H1 (cell line): Measurements from ENCODE around the gene ETS1. TPM values are rescaled to one million over a fixed set of nuclear protein-coding genes. Genes with fewer than 3 reads are reported as not detected.
A peak's percentile ranks its signal among the peaks of the same experiment; 100 is the strongest.

Experiments
- CTCF ChIA-PET: fragments of 300-600 bp; sonication (Branson Sonifier 250); formaldehyde crosslinking; loops from one replicate; lab custom pipeline; 2021; ENCODE audit not compliant: partially characterized antibody; lab: Charles Lee
- POLR2A ChIA-PET: fragments of 300-600 bp; sonication (Branson Sonifier 250); formaldehyde crosslinking; loops from one replicate; lab custom pipeline; 2021; ENCODE audit warnings: inconsistent platforms; ENCODE audit not compliant: partially characterized antibody; lab: Charles Lee
- DNase-seq, 2 experiments: peaks; one replicate each; pipeline versions ENCODE4 v3.0.0 to v3.0.0-alpha.2; 2010 to 2022; ENCODE audit warnings: low spot score in 2 of 2, low read depth in 1 of 2, mixed read lengths in 1 of 2
- FAIRE-seq: peaks from 2 replicates; lab custom pipeline; 2011; peaks lifted over from hg19 to GRCh38; lab: Jason Lieb, UNC
- H2AFZ ChIP-seq: 2 replicates; pipeline ENCODE4 v1.8.1; 2012; ENCODE audit warnings: low read length, inconsistent platforms
- H2AK5ac ChIP-seq: 2 replicates; pipeline ENCODE4 v1.6.1; 2013; ENCODE audit warnings: low read depth, low read length
- H2BK120ac ChIP-seq: replicated peaks from 2 replicates; pipeline ENCODE3; 2013; ENCODE audit warnings: low read depth, low read length, inconsistent platforms
- H2BK12ac ChIP-seq: 2 replicates; pipeline ENCODE4 v1.6.1; 2013; ENCODE audit warnings: low read depth, low read length
- H2BK15ac ChIP-seq: 2 replicates; pipeline ENCODE4 v1.6.1; 2013; ENCODE audit warnings: low read length
- H2BK20ac ChIP-seq: 2 replicates; pipeline ENCODE4 v1.6.1; 2013; ENCODE audit warnings: low read length
- H2BK5ac ChIP-seq: 2 replicates; pipeline ENCODE4 v1.6.1; 2013; ENCODE audit warnings: low read depth, low read length
- H3K14ac ChIP-seq: 2 replicates; pipeline ENCODE4 v1.6.1; 2013; ENCODE audit warnings: inconsistent platforms; ENCODE audit not compliant: insufficient read length
- H3K18ac ChIP-seq: 2 replicates; pipeline ENCODE4 v1.6.1; 2013; ENCODE audit warnings: low read length; ENCODE audit errors: extremely low read depth
- H3K23ac ChIP-seq: 2 replicates; pipeline ENCODE4 v1.6.1; 2013; ENCODE audit warnings: inconsistent platforms; ENCODE audit not compliant: insufficient read length
- H3K23me2 ChIP-seq: 2 replicates; pipeline ENCODE4 v1.6.1; 2013; ENCODE audit warnings: low read depth, low read length
- H3K27ac ChIP-seq: 2 replicates; pipeline ENCODE4 v1.6.1; 2011; ENCODE audit warnings: low read depth, low read length, inconsistent platforms
- H3K27me3 ChIP-seq, 4 experiments: replicated peaks in 1 of 4; 1 replicate in 1 of 4; 2 replicates in 3 of 4; pipeline versions ENCODE4 v1.6.1 to v1.8.1; 2011 to 2013; ENCODE audit warnings: low read length in 3 of 4, mild to moderate bottlenecking in 3 of 4, inconsistent platforms in 2 of 4, mixed read lengths in 2 of 4, moderate library complexity in 1 of 4; ENCODE audit not compliant: control insufficient read depth in 3 of 4, insufficient read depth in 3 of 4; ENCODE audit errors: extremely low read depth in 1 of 4
- H3K36me3 ChIP-seq, 4 experiments: 2 replicates each; pipeline versions ENCODE4 v1.6.1 to v1.8.1; 2011 to 2013; ENCODE audit warnings: mild to moderate bottlenecking in 4 of 4, low read length in 3 of 4, moderate library complexity in 2 of 4, control low read depth in 1 of 4, inconsistent platforms in 1 of 4; ENCODE audit not compliant: insufficient read depth in 4 of 4, control insufficient read depth in 2 of 4
- H3K4ac ChIP-seq: replicated peaks from 2 replicates; pipeline ENCODE3; 2013; ENCODE audit warnings: low read length, low read depth, mixed read lengths, inconsistent platforms; ENCODE audit not compliant: insufficient read length
- H3K4me1 ChIP-seq, 4 experiments: replicated peaks in 1 of 4; 1 replicate in 1 of 4; 2 replicates in 3 of 4; pipeline versions ENCODE4 v1.6.1 to v1.8.1; 2011 to 2013; ENCODE audit warnings: low read length in 3 of 4, inconsistent platforms in 2 of 4, mixed read lengths in 1 of 4; ENCODE audit not compliant: insufficient read depth in 4 of 4, control insufficient read depth in 3 of 4
- H3K4me2 ChIP-seq, 2 experiments: 2 replicates each; pipeline versions ENCODE4 v1.6.1 to v1.8.1; 2011 to 2013; ENCODE audit warnings: low read depth in 2 of 2, low read length in 2 of 2, control low read depth in 1 of 2, inconsistent platforms in 1 of 2, mild to moderate bottlenecking in 1 of 2; ENCODE audit not compliant: insufficient read depth in 1 of 2
- H3K4me3 ChIP-seq, 4 experiments: fragments of 200-600, 300-600 bp in 1 of 4; sonication (generic), shearing (Covaris generic), sonication (Bioruptor Twin) in 1 of 4; 2 replicates each; pipeline versions ENCODE4 v1.5.1 to v1.8.1; 2011 to 2016; ENCODE audit warnings: low read length in 4 of 4, low read depth in 3 of 4, control low read depth in 2 of 4, inconsistent platforms in 2 of 4, mild to moderate bottlenecking in 2 of 4, mixed read lengths in 1 of 4, moderate library complexity in 1 of 4; ENCODE audit not compliant: insufficient read depth in 2 of 4; ENCODE audit errors: extremely low read depth in 1 of 4
- H3K56ac ChIP-seq: replicated peaks from 2 replicates; pipeline ENCODE3; 2013; ENCODE audit warnings: low read depth, mild to moderate bottlenecking, mixed read lengths, low read length, inconsistent platforms; ENCODE audit not compliant: insufficient read length
- H3K79me1 ChIP-seq: 2 replicates; pipeline ENCODE4 v1.6.1; 2013; ENCODE audit warnings: low read depth, low read length, control low read depth
- H3K79me2 ChIP-seq, 2 experiments: 2 replicates each; pipeline versions ENCODE4 v1.6.1 to v1.8.1; 2012 to 2013; ENCODE audit warnings: low read length in 2 of 2, mild to moderate bottlenecking in 2 of 2, inconsistent platforms in 1 of 2; ENCODE audit not compliant: insufficient read depth in 2 of 2, control insufficient read depth in 1 of 2
- H3K9ac ChIP-seq, 4 experiments: replicated peaks in 1 of 4; 1 replicate in 1 of 4; 2 replicates in 3 of 4; pipeline versions ENCODE4 v1.6.1 to v1.8.1; 2011 to 2013; ENCODE audit warnings: low read depth in 3 of 4, low read length in 3 of 4, control low read depth in 2 of 4, mild to moderate bottlenecking in 2 of 4, moderate library complexity in 2 of 4, inconsistent platforms in 1 of 4; ENCODE audit errors: extremely low read depth in 1 of 4
- H3K9me3 ChIP-seq, 2 experiments: 2 replicates each; pipeline versions ENCODE4 v1.6.1 to v1.8.1; 2012 to 2013; ENCODE audit warnings: mild to moderate bottlenecking in 2 of 2, moderate library complexity in 2 of 2, control low read depth in 1 of 2, inconsistent platforms in 1 of 2, low read depth in 1 of 2, low read length in 1 of 2, mixed read lengths in 1 of 2; ENCODE audit not compliant: insufficient read depth in 2 of 2
- H4K20me1 ChIP-seq, 2 experiments: replicated peaks in 1 of 2; 2 replicates each; pipeline versions ENCODE3 to v1.8.1; 2011 to 2013; ENCODE audit warnings: inconsistent platforms in 2 of 2, low read length in 2 of 2, mild to moderate bottlenecking in 1 of 2; ENCODE audit not compliant: insufficient read depth in 2 of 2, control insufficient read depth in 1 of 2
- H4K5ac ChIP-seq: 2 replicates; pipeline ENCODE4 v1.6.1; 2013; ENCODE audit warnings: low read length, low read depth, mixed read lengths, inconsistent platforms; ENCODE audit not compliant: insufficient read length
- H4K8ac ChIP-seq: 2 replicates; pipeline ENCODE4 v1.8.0; 2013; ENCODE audit warnings: mild to moderate bottlenecking, moderate library complexity, low read length, inconsistent platforms; ENCODE audit not compliant: insufficient read depth; ENCODE audit errors: extremely low read depth
- H4K91ac ChIP-seq: replicated peaks from 2 replicates; pipeline ENCODE3; 2013; ENCODE audit warnings: low read length, mixed read lengths, inconsistent platforms; ENCODE audit not compliant: insufficient read length
- CEBPB ChIP-seq: IDR thresholded peaks from 2 replicates; pipeline ENCODE4 v1.6.1; 2012; ENCODE audit warnings: low read depth, low read length
- JUND ChIP-seq: IDR thresholded peaks from 2 replicates; pipeline ENCODE4 v1.6.1; 2011; ENCODE audit warnings: mild to moderate bottlenecking, improper control_type of control experiment, low read length
- KDM5A ChIP-seq: fragments of 200-600 bp; IDR thresholded peaks from 2 replicates; pipeline ENCODE4 v1.7.1; 2012; ENCODE audit warnings: mild to moderate bottlenecking, low read length, inconsistent platforms, mixed read lengths
- NRF1 ChIP-seq: IDR thresholded peaks from 2 replicates; pipeline ENCODE4 v1.6.1; 2011; ENCODE audit warnings: mild to moderate bottlenecking, low read depth, low read length, improper control_type of control experiment
- POU5F1 ChIP-seq: IDR thresholded peaks from 2 replicates; pipeline ENCODE4 v1.6.1; 2011; ENCODE audit warnings: low read depth, mild to moderate bottlenecking, low read length, moderate library complexity
- WGBS, 2 experiments: shearing (Covaris generic) in 1 of 2; methylation state at CpG; one replicate each; pipeline versions ENCODE4 v1.1.6 to v1.1.7; 2013 to 2015; ENCODE audit warnings: low lambda C conversion rate in 2 of 2, mixed read lengths in 2 of 2, inconsistent platforms in 1 of 2, low coverage in 1 of 2, missing lambda C conversion rate in 1 of 2; ENCODE audit not compliant: insufficient replicate concordance in 2 of 2, insufficient coverage in 1 of 2, insufficient read length in 1 of 2; ENCODE audit errors: extremely low coverage in 1 of 2, missing lambda C conversion rate in 1 of 2; 5-methylcytosine and 5-hydroxymethylcytosine counted together
- polyA plus RNA-seq, 7 experiments: library from polyadenylated mRNA; depleted of rRNA in 3 of 7; stranded (reverse) in 5 of 7; unstranded in 2 of 7; fragments of >200 nt in 5 of 7; fragments of 200-250 nt in 2 of 7; gene quantifications; 1 replicate in 5 of 7; 2 replicates in 1 of 7; 4 replicates in 1 of 7; pipeline versions ENCODE4 v1.2.1 to v1.2.3, GENCODE V29; 2011 to 2013; ENCODE audit warnings: missing spikeins in 2 of 7, mixed read lengths in 2 of 7
- total RNA-seq: library from RNA; stranded (reverse); fragmentation: NEBNext Ultra II Directional; extraction: Animal tissue kit (Norgen Biotek cat#: 25700); gene quantifications from 2 replicates; pipeline ENCODE4 v1.2.1, GENCODE V29; 2021

ETS1 gene
- total and polyA plus RNA-seq, 2 of the 8 experiments (the other 6 are each of a cell fraction or from before 2014, with no cell fraction given): 10.0 to 35.3 TPM

GRCh38 chr11:128481135-128481534 is 106.2 kb downstream of the ETS1 start:
- no peak for DNase-seq
- no peak for FAIRE-seq
- no peak overlapping the region for H3K27ac ChIP-seq
- H3K18ac ChIP-seq: no peak overlapping the region
- no peak overlapping the region for H2BK120ac ChIP-seq
- 76% methylated on average over 2 of the region's 2 CpGs; no CpG with 5 or more reads in 1 of the 2 experiments for WGBS, 2 experiments
- no peaks in the 10 kb centered on the region; the same call in 1 of the 2 replicates for H3K79me1 ChIP-seq
- H3K4me2 ChIP-seq: no peak overlapping the region
- H3K4ac ChIP-seq: no peak overlapping the region
- H4K91ac ChIP-seq: no peak overlapping the region
- no peak overlapping the region for H4K8ac ChIP-seq
- H3K9ac ChIP-seq: no peak overlapping the region
- H3K14ac ChIP-seq: no peak overlapping the region
- H3K9me3 ChIP-seq: no peaks in the 10 kb centered on the region
- no peak overlapping the region for H2AFZ ChIP-seq
- TF ChIP-seq CEBPB: peak; percentile 71
- TF ChIP-seq POU5F1: no peak
- TF ChIP-seq JUND: no peak
- TF ChIP-seq NRF1: no peak
- no peak for TF ChIP-seq KDM5A
- no peak overlapping the region for H2BK20ac ChIP-seq
- H3K4me3 ChIP-seq: no peak overlapping the region
- no peaks in the 10 kb centered on the region; the same call in 1 of the 2 replicates for H3K23me2 ChIP-seq
- no peaks in the 10 kb centered on the region for H3K27me3 ChIP-seq
- no peak overlapping the region for H2BK12ac ChIP-seq
- H3K56ac ChIP-seq: no peak overlapping the region
- H2BK5ac ChIP-seq: no peak overlapping the region
- no peaks in the 10 kb centered on the region for H3K4me1 ChIP-seq
- H2AK5ac ChIP-seq: no peak overlapping the region
- no peak overlapping the region for H4K5ac ChIP-seq
- H4K20me1 ChIP-seq: peaks cover 0 to 2% of the 10 kb centered on the region in 2 experiments
- H3K36me3 ChIP-seq: peaks cover 0 to 11% (median 2%) of the 10 kb centered on the region in 4 experiments; a peak in 3 of 8 replicates
- H3K23ac ChIP-seq: no peak overlapping the region
- ChIA-PET CTCF (interaction anchor here (0.9 to 1.5 kb wide), 4 partner anchors 8 to 214 kb away, joined by 3 to 4 read pairs (median 3); no protein-coding TSS in a partner anchor), POLR2A (interaction anchor here (0.8 kb wide), 1 partner anchor 26 kb away, joined by 3 read pairs; no protein-coding TSS in a partner anchor)
- H3K79me2 ChIP-seq: no peaks in the 10 kb centered on the region
- H2BK15ac ChIP-seq: no peak overlapping the region
